ENCODE measurements around the gene RNF207.
"Not testable (repeated sequence)": the region's sequence is repeated elsewhere in the genome, so short reads cannot be mapped to it uniquely, and the experiment has no call there.

Gene RNF207

DNA sequence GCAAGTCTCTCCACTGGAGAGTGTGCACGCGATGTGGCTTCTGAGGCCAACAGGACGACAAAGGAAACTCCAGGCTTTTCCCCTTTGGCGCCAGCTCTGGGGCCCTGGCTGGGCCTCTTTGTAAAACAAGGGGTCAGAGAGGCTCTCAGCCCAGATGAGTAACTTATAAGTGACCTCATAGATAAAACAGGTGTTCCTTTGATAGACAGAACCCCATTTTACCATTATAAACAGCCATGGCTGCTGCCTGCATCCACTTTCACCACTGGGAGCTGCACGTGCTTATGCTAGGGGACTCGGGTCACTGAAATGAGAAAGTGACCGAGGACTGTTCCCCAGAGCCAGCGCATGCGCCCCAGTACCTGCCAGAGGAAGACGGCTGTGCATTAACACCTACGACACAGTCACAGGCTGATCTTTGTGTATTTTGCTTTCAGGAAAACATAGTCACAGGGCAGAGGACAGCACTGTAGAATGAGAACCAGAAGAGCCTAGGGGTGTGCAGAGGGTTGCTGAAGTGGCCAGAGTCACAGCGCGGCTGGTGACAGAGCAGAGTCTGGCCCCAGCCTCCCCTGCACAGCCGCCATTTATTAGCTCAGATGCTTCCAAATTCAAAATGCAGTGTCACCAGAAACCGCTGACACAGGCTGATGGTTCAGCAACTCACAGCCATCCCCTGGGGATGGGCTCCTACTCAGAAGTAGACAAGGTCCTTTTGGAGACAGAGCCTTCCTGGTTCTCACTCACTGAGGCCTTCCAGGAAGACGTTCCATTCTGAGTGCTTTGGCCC is 12.7 kb downstream of the RNF207 start:
- DNase-seq = no peak
- no peak for TF ChIP-seq POLR2A (IDR thresholded peaks at IDR 0.05; ENCODE audit: low read length)
- no peak for TF ChIP-seq GATA1 (IDR thresholded peaks at IDR 0.05; ENCODE audit: low read depth, low read length)

DNA sequence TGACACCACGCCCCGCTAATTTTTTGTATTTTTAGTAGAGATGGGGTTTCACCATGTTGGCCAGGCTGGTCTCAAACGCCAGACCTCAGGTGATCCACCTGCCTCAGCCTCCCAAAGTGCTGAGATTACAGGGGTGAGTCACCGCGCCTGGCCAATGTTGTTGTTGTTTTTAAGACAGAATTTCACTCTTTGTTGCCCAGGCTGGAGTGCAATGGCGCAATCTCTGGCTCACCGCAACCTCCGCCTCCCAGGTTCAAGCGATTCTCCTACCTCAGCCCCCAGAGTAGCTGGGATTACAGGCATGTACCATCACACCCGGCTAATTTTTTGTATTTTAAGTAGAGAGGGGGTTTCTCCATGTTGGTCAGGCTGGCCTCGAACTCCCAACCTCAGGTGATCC is 13.7 kb downstream of the RNF207 start:
- not testable (repeated sequence) for DNase-seq

GRCh38 chr1:6220236-6220635 is 14.3 kb downstream of the RNF207 start:
- DNase-seq = no peak
- TF ChIP-seq GATA1 (IDR thresholded peaks at IDR 0.05; ENCODE audit: low read depth, low read length) = no peak
- no peak for TF ChIP-seq POLR2A (IDR thresholded peaks at IDR 0.05; ENCODE audit: low read length)

DNA sequence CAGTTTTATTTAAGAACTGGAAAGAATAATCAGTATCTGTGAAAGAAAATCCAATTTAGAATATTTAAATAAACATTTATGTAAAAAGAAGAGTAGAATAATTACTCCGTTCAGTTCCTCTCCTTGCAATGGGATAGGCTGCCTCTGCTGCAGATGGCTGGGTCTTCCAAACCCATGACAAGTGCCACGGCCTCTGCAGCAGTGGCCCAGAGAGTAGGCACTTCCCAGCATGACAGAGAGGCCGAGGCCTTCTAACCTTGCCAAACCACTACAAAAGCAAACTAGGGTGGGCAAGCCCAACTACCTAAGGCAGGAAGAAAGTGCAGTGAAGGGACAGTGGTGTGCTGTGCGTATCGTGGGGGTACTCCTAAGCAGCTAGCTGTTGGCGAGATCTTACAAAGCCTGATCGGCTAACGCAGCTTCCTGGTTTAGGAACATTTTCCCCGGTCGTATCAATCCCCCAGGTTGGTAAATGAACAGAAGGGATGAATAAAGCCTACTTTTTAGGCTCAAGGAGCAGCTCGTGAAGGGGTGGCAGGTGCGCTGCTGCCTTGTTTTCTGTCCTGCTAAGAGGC is 15.4 kb downstream of the RNF207 start:
- DNase-seq = no peak

GRCh38 chr1:6222636-6223035 is 16.7 kb downstream of the RNF207 start:
- DNase-seq = no peak
- TF ChIP-seq GATA1 (IDR thresholded peaks at IDR 0.05; ENCODE audit: low read depth, low read length) (no peak), POLR2A (IDR thresholded peaks at IDR 0.05; ENCODE audit: low read length) (no peak)

More for the DNA sequence above, 15.4 kb downstream of the RNF207 start:
- TF ChIP-seq GATA1 (IDR thresholded peaks at IDR 0.05; ENCODE audit: low read depth, low read length) (no peak), POLR2A (IDR thresholded peaks at IDR 0.05; ENCODE audit: low read length) (no peak)

- TF ChIP-seq GATA1 (IDR thresholded peaks at IDR 0.05; ENCODE audit: low read depth, low read length) (no peak), POLR2A (IDR thresholded peaks at IDR 0.05; ENCODE audit: low read length) (no peak)
- no peak for DNase-seq
Measured at GRCh38 chr1:6223617-6224016, 17.7 kb downstream of the RNF207 start.

GRCh38 chr1:6224718-6225117 is 18.8 kb downstream of the RNF207 start:
- TF ChIP-seq GATA1 (IDR thresholded peaks at IDR 0.05; ENCODE audit: low read depth, low read length) = no peak
- no peak for TF ChIP-seq POLR2A (IDR thresholded peaks at IDR 0.05; ENCODE audit: low read length)
- DNase-seq = no peak

- no peak for DNase-seq
- TF ChIP-seq POLR2A (IDR thresholded peaks at IDR 0.05; ENCODE audit: low read length) = no peak
- no peak for TF ChIP-seq GATA1 (IDR thresholded peaks at IDR 0.05; ENCODE audit: low read depth, low read length)
Measured at GRCh38 chr1:6225651-6226050, 19.7 kb downstream of the RNF207 start.

GRCh38 chr1:6233376-6233775 is 27.5 kb downstream of the RNF207 start:
- no peak for DNase-seq
- TF ChIP-seq GATA1 (IDR thresholded peaks at IDR 0.05; ENCODE audit: low read depth, low read length) = no peak
- no peak for TF ChIP-seq POLR2A (IDR thresholded peaks at IDR 0.05; ENCODE audit: low read length)

- peak; percentile 44 to 48 for DNase-seq
Measured at GRCh38 chr1:6234502-6235295, 28.8 kb downstream of the RNF207 start.

GRCh38 chr1:6235296-6235677 is 29.4 kb downstream of the RNF207 start:
- TF ChIP-seq GATA1 (IDR thresholded peaks at IDR 0.05; ENCODE audit: low read depth, low read length) (no peak), POLR2A (IDR thresholded peaks at IDR 0.05; ENCODE audit: low read length) (no peak)
- DNase-seq = peak; percentile 57 to 66

More at GRCh38 chr1:6234502-6235295, 28.8 kb downstream of the RNF207 start:
- TF ChIP-seq POLR2A (IDR thresholded peaks at IDR 0.05; ENCODE audit: low read length) (no peak), GATA1 (IDR thresholded peaks at IDR 0.05; ENCODE audit: low read depth, low read length) (no peak)

DNA sequence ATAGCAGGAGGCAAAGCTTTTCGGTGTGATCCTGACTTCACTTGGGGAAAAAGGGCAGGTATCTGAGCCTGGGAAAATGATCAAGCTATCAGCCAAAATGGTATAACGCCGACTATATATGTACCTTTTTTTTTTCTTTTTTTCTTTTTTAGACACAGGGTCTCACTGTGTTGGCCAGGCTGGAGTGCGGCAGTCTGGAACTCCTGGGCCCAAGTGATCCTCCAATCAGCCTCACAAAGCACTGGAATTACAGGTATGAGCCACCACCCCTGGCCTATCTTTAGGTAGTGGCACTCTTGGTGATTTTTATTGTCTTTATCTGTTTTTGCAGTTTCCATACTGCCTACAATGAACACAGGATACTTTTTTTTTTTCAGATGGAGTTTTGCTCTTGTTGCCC is 31.2 kb downstream of the RNF207 start:
- TF ChIP-seq GATA1 (IDR thresholded peaks at IDR 0.05; ENCODE audit: low read depth, low read length) (no peak), POLR2A (IDR thresholded peaks at IDR 0.05; ENCODE audit: low read length) (no peak)
- no peak for DNase-seq

DNA sequence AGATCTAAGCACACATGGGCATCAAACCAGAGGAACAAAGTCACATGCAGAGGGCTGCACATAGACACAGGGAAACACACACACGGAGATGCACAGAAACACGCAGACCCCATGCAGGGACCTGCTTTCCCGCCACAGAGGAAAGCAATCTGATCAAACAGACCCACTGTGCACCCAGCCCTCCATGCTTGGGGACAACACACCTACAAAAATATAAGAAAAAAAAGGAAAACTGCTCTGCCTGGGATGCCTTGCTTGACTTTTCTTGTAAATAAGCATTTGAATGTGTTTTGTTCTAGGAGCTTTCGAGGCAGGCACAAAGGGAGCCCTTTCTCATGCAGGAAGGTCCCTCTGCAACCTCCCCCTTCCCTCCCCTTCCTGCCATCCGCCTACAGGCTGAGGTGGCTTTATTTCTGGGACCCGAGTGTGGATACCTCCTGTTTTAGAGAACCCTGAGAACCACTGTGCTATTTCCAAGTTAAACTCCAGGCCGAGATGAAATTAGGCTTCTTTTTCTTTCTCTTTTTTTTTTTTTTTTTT is 33.4 kb downstream of the RNF207 start:
- TF ChIP-seq POLR2A (IDR thresholded peaks at IDR 0.05; ENCODE audit: low read length) (no peak), GATA1 (IDR thresholded peaks at IDR 0.05; ENCODE audit: low read depth, low read length) (no peak)
- no peak for DNase-seq
